ENCODE measurements around the gene TBCD.

TBCD gene

DNA sequence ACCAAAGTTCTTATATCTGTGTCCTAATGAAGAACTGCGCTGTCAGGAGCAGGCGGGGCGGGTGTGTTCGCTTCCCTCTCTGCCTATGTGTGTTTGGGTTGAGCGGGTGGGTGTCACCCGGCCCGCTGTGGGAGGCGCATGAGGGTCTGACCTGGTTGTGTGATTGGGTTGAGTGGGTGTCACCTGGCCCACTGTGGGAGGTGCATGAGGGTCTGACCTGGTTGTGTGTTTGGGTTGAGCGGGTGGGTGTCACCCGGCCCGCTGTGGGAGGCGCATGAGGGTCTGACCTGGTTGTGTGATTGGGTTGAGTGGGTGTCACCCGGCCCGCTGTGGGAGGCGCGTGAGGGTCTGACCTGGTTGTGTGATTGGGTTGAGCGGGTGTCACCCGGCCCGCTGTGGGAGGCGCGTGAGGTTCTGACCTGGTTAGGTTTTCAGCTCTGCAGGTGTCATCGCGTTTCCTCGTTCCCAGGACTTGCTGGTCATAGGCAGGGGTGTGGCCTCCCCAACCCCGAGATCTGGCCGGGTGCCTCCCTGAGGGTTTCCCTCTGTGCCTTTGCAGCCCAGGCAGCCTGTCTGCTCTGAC, 157.5 kb downstream of the TBCD start:
- no peak for DNase-seq

DNA sequence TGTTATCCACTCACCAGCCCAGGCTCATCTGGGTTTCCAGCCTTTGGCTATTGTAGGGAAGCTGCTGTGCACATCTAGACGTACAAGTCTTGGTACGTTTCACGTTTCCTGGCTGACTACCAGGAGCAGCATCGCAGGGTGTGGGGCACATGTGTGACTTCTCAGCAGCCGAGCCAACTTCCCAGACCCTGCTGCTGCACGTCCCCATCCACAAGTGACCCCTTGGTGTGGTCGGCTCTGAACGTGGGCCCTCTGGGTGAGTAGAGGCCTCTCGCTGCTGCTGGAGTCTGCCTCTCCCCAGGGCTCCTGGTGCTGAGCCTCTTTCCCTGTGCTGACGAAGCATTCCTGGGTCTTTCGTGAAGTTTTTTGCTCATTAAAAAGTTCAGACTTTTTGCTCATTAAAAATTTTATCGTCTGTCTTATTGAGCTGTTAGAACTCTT, 158.2 kb downstream of the TBCD start:
- no peak for DNase-seq

DNA sequence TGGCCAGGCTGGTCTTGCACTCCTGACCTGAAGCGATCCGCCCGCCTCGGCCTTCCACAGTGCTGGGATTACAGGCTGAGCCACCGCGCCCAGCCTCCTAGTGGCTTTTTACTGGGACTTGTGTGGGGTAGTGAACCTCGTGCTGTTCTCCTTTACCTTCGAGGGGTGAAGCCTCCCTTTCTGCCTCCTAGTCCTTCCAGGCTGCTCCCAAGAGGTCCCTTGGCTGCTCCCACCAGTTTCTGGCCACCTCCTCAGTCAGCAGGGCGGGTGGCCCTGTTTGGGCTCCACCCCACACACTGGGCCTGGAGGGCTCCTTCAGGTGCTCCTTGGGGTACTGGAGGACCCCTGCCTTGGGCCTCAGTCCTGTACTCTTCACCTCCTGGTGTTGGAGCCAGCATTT, 158.9 kb downstream of the TBCD start:
- DNase-seq: no peak

DNA sequence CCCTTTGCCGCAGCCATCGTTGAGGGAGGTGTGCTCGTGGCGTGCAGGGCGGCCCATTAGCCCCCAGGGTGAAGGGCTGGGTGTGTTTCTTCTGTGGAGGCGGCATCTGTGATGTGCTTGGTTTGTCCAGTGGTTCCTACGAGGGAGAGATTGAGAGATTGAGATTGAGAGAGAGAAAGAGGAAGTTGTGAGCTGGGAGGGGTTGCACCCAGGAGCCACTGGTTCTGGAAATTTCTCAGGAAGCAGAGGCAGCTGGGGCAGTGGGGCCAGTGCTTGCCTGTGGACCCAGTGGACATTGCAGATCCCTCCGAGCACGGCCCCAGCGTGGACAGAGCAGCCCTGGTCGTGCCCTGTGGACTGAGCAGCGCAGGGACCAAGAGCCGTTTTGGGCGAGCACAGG, 160.0 kb downstream of the TBCD start:
- DNase-seq: no peak

DNA sequence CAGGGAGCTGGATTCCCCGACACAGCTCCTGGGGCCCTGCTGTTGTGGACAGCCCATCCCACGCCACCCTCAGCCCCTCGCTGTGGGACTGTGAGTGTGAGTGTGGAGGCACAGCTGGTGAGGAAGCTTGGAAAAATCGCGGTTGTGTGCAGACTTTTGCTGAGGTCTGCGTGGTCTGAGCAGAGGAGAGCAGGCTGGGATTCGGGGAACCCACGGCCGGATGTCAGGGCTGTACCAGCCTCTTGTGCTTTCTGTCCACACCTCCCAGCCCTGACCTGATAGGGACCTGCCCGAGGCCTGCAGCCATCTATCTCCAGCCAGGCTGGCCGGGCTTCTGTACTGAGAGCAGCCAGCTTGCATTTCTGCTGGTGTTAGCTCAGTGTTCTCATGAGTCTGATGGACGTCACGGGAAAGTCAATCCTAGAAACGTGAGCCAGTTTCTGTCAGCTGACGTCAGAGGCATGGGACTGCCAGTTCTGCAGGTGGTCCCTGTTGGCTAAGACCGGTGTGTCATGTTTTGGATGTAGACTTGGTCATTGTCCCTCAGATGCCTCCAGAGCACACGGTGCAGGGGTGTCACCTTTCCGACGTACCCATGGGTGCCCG, 160.7 kb downstream of the TBCD start:
- DNase-seq: no peak

DNA sequence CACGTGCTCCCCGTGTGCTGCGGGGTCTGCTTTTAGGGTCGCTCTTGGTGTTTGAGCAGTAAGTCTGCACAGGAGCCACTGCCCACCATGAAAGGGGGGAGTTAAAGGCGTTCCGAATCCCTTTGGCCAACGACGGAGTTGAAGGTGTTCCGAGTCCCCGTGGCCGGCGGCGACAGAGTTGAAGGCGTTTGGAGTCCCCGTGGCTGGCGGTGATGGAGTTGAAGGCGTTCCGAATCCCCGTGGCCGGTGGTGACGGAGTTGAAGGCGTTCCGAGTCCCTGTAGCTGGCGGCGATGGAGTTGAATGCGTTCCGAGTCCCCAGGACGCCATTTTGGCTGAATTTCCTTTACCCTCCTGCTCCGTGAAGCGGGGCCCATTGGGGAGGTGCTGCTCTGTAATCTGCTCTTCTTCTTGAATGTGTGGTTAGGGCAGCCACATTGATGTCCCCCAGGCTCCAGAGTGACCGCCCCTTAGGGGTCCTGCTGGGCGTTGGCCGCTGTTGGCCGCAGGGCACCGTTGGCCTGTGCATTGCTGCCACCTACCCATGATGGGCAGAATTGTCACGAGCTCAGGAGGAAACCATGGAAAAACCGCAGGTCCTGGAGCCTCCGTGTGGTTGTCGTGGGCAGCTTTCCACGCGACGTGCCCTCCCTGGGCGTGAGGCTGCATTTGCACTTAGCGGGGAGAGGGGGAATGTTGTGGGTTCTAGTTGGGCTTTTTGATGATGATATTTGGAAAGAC, 161.6 kb downstream of the TBCD start:
- DNase-seq: no peak

DNA sequence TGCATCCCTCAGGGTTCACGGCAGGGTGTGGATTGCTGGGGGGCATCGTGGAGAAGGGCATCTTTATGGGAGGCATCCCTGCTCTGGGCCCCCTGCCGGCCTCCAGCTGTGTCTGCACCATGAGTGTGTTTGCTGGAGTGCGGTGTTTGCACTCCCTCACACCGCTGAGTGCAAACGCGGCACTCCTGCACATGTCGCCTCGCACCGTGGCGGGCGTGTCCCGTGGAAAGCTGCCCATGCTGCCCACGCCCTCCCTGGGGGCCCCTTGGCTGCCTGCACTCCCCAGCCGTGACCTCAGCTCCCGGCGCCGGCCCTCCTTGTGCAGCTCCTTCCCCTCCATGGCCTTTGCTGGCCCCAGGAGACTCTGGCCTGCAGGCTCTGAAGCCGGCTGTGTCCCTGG, 162.5 kb downstream of the TBCD start:
- DNase-seq: no peak

DNA sequence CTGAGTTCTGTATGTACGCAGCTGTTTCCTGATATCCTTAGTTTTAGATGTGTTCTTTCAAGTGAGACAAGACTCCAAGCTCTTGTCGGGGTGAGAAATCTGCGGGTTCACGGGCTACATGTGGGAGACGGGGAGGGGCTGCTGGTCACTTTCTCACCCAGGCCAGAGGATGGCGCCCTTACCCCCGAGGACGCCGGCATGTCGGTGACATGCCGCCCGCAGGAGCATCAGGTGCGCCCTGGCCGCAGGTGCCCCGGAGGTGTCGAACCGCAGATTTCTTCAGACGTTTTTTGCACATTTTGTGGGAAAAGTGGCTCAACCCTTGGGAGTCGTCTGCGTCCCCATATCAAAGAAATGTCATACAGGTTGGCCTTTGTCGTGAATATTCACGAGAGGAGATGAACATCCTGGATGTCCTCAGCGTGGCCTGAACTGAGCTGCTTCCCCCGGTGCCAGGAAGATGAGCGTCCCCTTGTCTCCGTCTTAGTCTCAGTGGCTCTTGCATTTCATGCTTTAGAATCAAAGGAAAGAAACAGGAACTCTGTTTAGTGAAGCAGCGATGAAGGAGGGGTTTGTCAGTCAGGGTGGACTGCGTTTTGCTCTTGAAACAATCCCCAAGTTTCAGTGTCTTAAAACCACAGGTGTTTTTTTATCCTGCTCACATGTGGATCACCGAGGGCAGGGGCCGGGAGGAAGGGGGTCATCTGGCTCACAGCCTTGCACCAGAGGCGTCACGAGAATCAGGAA, 163.3 kb downstream of the TBCD start:
- DNase-seq: no peak

DNA sequence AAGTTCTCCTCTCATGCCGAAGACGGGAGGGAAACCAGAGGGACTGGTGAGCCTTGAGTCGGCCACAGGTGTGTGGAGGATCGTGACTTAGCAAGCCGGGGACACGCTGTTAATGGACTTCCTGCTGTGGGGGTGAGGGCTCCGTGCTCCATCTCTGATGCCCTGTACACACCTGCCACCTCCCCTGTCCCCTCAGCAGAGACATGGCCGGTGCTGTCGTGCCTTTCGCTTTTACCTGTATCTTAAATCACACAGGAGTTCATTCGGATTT, 163.8 kb downstream of the TBCD start:
- no peak for DNase-seq

DNA sequence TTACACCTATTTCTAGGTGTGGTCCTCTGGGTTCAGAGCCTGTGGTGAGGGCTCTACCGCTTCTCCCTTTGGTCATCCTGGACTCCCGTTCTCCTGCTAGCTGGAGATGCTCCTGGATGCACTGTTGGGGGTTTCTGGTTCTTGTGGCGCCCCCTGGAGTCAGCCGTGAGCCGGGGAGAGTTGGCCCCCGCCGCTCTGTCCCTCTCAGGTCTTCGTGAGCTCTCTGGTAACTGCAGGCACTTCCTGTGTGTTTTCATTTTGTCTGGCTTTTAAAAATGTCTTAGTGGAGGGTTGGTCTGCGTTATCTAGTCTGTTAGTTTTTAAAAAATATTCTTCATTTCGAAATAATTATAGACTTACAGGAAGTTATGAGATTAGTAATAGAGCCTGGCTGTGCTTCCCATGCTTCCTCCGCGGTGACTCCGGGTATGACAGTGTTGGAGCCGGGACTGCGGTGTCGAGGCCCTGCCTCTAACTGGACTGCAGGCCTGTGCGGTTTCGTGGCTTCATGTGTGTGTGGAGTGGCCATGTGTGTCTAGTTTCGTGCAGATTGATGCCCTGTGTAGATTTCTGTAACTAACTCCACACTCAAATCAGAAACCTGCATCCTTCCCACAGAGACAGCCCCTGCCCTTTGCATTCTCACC, 166.0 kb downstream of the TBCD start:
- DNase-seq: no peak

DNA sequence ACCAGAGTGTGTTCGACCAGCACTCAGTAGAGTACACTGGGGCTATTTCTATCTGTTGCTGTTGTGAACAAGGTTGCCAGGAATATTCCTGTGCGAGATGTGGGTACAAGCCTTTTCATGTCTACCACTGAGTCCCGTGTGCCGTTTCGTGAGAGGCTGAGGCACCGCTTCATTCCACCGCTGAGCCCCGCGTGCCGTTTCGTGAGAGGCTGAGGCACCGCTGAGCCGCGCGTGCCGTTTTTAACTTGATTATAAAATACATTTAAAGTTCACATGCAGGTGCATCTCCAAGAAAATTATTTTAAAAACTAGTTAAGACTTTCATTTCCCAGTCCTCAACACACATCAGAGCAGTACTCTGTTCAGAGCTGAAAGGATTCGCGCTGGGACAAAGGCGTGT, 166.6 kb downstream of the TBCD start:
- no peak for DNase-seq

DNA sequence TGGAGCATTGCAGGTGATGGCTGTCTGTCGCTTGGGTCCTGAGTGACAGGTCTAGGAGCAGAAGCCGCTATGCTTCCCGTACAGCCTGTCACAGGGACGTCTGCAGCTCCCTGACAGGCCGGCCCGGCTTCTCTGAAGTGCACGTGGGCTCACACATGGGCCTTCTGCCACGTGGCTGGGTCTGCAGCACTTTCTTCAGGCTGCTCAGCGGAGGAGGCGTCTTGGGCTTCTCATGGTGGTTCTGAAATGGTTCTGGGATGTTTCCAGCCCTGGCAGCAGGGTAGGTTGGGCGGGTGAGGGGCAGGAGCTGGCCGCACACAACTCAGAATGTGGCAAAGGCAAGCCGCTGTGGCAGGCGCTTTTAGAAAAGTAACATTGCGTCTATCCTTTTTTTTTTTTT, 168.3 kb downstream of the TBCD start:
- DNase-seq: no peak

DNA sequence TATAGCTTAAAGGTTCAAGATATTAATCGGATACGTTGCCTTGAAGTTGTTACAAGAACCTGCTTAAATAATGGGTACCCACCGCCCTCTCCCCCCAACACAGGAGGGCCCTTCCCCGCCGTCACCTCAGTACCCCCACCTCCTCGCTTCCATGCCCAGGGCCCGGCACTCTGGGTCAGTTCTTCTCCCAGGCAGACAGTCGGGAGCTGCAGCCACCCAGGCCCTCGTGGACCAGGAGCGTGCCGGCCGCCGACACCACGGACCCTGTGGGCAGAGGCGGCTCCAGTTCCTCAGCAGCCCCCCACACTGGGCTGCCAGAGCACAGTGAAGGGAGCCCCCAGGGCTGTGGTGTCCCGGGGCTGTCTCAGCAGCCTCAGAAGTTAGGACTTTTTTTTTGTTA, 168.8 kb downstream of the TBCD start:
- DNase-seq: no peak

DNA sequence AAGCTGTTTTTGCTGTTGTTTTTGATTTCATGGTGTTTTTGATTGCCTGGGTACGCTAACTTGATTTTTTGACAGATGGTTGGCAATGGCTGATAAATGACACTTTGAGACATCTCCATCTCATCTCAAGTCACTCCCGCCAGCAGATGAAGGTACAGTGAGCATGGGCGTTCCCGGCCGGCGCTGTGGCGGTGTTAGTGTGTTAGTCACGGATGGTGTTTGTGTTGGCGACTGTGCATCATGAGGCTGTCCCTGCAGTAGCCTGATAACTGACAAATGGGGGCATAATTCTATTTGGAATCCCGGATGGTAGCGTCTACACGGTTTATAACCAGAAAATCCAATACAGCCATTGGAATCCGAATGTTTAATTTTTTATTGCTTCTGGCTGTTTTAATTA, 169.6 kb downstream of the TBCD start:
- DNase-seq: no peak

DNA sequence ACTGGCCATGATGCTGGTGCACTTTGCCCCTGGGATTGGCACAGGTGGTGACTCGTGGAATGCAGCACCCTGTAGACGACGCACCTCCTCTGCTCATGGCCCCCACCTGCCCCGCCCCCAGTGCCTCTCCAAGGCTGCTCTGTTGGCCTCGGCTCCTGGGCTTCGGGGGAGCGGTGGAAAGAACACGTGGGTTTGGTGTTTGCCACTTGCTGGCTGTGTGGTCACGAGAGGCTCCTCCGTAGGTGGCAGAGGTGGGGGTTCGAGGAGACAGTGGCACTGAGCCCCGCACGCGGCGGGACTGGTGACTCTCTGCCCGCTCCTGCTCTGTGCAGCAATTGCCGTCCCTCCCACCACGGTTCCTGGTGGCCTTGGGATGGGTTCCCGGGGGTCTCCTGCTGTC, 170.8 kb downstream of the TBCD start:
- no peak for DNase-seq

DNA sequence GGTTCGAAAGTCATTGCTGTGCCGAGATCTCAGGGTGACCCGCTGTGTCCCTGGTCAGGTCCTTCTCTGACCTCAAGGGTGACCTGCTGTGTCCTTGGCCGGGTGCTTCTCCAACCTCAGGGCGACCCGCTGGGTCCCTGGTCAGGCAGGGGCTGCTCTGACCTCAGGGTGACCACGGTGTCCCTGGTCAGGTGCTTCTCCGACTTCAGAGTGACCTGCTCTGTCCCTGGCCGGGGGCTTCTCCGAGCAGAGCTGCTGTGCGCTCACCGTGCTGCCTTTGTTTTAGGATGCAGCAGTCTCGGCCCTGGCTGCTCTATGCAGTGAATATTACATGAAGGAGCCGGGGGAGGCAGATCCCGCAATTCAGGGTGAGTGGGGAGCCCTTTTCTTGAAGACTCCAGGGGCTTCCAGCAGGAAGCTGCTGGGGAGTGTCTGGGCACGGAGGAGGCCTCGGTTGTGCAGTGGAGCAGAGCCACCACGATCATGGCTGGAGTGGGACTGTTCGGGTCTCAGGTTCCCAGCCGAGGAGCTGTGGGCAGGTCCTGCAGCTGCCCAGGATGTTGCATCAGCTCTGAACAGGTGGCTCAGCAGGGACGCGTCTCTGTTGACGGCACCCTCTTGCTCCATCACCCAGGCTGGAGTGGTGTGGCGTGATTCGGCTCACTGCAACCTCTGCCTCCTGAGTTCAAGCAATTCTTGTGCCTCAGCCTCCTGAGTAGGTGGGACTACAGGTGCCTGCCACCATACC, 171.7 kb downstream of the TBCD start:
- no peak for DNase-seq

DNA sequence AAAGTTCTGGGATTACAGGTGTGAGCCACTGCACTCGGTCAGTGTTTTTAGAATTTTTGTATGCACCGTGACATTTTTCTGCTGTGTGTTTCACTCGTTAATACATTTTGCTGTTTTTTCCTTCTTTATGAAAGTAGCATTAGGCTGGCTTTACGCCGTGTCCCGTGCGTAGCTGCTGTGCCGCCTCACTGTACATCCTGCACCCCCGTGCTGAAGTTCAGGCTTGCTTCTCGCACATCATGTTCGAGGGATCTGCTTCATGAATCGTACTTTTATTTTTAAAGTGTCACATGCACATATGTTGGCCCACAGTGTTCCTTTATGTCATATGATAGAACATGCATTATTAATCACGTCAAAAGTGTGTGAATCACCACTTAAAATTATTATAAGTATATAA, 172.3 kb downstream of the TBCD start:
- DNase-seq: no peak

DNA sequence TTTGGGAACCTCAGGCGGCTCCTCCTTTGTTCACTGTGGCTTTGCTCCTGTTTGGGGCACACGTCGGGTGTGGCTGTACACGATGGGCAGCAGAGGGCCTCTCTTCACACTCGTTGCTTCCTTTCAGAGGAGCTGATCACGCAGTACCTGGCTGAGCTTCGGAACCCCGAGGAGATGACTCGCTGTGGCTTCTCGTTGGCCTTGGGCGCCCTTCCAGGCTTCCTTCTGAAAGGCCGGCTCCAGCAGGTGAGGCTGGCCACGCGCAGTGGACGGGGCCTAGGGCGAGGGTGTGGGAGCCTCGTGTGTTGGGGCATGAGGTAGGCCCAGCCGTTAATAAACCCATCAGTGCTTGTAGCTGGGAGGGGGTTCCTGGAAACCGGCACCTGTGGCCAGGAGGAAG, 172.9 kb downstream of the TBCD start:
- no peak for DNase-seq

DNA sequence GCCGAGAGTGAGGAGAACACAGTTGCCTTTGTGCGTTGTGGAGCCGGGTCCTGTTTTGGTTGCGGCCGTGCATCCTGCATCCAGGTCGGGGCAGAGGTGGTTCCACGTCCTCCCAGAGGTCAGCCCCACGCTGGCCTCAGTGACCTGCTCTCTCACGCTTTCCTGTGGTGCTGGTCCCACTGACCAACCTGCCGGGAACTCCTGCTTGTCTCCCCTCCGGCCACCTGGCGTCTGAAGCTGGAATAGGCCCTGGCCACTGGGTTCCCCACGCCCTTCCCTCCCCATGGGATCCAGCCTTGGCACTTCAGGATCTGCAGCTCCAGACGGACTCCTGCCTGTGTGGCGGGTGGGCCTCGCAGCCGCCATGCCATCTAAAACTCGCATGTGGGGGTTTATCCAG, 173.5 kb downstream of the TBCD start:
- no peak for DNase-seq

DNA sequence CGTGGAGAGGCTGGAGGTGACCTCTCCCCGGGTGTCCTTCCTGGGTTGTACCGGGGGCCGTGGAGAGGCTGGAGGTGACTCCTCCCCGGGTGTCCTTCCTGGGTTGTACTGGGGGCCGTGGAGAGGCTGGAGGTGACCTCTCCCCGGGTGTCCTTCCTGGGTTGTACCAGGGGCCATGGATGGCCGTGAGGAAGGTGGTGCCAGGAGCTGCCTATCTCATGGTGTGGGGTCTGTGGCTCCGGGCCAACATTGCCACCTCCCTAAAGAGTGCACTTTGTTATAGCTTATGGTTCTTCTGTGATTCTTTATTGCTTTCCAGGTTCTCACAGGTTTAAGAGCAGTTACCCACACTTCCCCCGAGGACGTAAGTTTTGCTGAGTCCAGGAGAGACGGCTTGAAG, 174.2 kb downstream of the TBCD start:
- no peak for DNase-seq

DNA sequence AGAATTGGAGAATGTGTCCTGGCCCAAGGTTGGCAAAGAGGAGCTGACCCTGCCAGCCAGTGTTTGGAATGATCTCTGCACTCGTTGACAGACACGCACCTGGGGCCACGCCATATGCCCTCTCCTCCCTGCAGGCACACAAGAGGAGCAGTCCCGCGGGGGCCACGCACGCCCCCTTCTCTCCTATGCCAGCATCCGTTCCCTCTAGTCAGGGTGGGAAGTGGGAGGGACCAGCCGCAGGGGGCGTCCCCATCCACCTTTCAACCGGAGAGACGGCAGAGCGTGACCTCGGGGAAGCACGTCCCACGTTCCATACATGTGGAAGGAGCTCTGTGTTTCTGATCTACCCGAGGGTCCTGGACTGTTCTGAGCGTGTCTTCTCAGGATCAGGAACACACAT, 174.9 kb downstream of the TBCD start:
- no peak for DNase-seq

DNA sequence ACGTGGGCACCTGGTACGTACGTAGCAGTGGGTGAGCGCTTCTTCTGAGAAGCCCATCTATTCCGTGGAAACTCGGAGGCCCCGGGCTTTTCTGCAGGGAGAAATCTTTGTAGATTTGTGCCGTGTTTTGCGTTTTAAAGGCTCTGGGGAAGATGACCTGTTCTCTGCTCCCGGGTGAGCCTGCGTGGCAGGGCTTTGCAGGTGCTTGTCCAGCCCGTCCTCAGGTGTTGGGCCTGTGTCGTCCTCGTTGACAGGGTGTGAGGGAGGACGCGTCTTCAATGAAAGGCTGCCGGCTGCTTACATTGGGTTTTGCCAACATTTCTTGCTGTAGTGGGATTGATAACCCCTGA, 175.4 kb downstream of the TBCD start:
- no peak for DNase-seq
